Stomach smooth muscle (tissue), 2 donors: ENCODE results near the gene PDK3.

Source experiments
- H3K27ac ChIP-seq: one replicate; pipeline ENCODE4 v1.7.0; 2013; ENCODE audit warnings: mild to moderate bottlenecking, low read length, inconsistent platforms
- H3K27me3 ChIP-seq, 2 donors: one replicate each; pipeline ENCODE4 v1.7.0; 2013; ENCODE audit warnings: low read length in 2 of 2; ENCODE audit not compliant: insufficient read depth in 2 of 2, control insufficient read depth in 1 of 2
- H3K36me3 ChIP-seq, 2 donors: one replicate each; pipeline ENCODE4 v1.7.0; 2013; ENCODE audit warnings: low read length in 2 of 2; ENCODE audit not compliant: control insufficient read depth in 2 of 2, insufficient read depth in 2 of 2
- H3K4me1 ChIP-seq: one replicate; pipeline ENCODE4 v1.7.0; 2013; ENCODE audit warnings: low read length; ENCODE audit not compliant: control insufficient read depth, insufficient read depth
- H3K4me3 ChIP-seq, 2 donors: one replicate each; pipeline ENCODE4 v1.7.0; 2013; ENCODE audit warnings: low read length in 2 of 2
- H3K9ac ChIP-seq, 2 donors: one replicate each; pipeline ENCODE4 v1.7.0; 2013; ENCODE audit warnings: low read length in 2 of 2, mild to moderate bottlenecking in 1 of 2
- H3K9me3 ChIP-seq, 2 donors: one replicate each; pipeline ENCODE4 v1.7.0; 2013; ENCODE audit warnings: low read length in 2 of 2; ENCODE audit not compliant: control insufficient read depth in 2 of 2
- donor health status: healthy.
- donor health status: Pancreatic carcinoma.

Gene PDK3

DNA sequence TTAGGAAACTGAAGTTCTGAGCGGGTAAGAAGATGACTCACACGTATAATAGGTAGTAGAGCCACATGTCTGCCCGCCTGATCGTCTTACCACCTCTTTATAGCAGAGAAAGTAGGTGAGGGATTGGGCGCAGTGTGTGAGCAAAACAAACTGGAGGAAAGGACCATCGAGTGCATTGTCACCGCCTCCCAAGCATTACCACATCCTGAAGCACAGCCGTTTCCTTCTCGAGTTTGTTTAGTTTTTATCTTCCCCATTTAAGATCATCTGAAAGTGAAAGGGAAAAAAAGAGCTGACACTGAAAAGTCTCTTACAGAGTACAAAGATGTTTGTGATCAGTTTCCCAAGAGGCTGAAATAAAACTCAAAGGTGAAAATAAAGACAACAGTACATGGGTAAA lies 14.8 kb downstream of the PDK3 start:
- Histone ChIP-seq H3K36me3 (no peaks in the 10 kb centered on the region), H3K9ac (no peak overlapping the region), H3K9me3 (no peaks in the 10 kb centered on the region), H3K4me3 (no peak overlapping the region), H3K27ac (no peak overlapping the region), H3K27me3 (peaks cover 0 to 2% of the 10 kb centered on the region in 2 donors), H3K4me1 (peaks cover 3% of the 10 kb centered on the region)

DNA sequence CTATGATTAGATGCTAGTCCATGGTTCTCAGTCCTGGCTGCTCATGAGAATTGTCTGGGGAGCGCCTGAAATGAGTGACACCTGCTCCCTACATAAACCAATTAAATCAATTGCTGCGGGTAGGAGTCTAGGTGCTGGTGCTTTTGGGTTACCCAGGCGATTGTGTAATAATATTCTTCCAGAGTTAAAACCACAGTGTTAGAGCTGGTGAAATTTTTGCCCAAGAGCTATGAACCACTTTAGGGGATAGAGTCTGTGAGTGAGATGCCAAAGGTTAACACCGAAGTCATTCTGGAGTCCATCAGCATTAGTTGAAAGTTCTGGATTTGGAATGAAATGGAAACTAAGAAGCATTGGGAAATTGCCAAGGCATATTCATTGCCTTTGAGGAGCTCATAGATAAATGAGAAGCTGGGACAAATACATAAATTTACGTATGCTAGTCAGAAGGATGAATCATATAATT lies 15.3 kb downstream of the PDK3 start:
- no peak overlapping the region for H3K9ac ChIP-seq
- peaks cover 0 to 2% of the 10 kb centered on the region in 2 donors for H3K27me3 ChIP-seq
- H3K9me3 ChIP-seq, result no peaks in the 10 kb centered on the region
- H3K27ac ChIP-seq, result no peak overlapping the region
- H3K4me1 ChIP-seq, result peaks cover 3% of the 10 kb centered on the region
- no peaks in the 10 kb centered on the region for H3K36me3 ChIP-seq
- H3K4me3 ChIP-seq, result no peak overlapping the region

DNA sequence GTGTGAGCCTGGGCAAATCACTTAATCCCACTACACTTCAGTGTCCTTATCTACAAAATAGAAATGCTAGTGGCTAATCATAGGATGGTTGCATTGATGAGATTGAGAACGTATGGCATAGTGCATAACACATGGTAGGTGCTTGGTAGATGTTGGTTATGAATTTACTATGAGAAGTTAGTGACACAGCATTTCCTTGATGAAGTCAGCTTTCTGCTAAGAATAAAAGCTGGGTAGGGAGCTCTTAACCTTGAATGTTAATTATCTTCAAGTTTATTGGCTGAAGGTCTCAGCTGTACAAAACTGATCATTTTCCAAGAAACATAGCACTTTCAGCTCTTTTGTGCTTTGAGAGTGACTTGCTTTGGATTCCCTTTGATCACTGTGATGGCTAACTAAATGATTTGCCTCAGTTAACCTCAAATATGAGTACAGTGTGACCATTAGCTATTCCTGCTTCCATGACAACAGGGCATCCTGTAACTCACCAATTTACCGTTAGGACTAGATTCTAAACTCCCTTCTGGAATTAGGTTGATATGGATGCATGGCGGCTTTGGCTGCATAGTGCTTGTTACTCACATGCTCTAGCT lies 17.8 kb downstream of the PDK3 start:
- Histone ChIP-seq H3K9ac (no peak overlapping the region), H3K36me3 (no peaks in the 10 kb centered on the region), H3K4me1 (peaks cover 3% of the 10 kb centered on the region), H3K4me3 (no peak overlapping the region), H3K27ac (no peak overlapping the region), H3K27me3 (peaks cover 0 to 4% of the 10 kb centered on the region in 2 donors), H3K9me3 (no peaks in the 10 kb centered on the region)

DNA sequence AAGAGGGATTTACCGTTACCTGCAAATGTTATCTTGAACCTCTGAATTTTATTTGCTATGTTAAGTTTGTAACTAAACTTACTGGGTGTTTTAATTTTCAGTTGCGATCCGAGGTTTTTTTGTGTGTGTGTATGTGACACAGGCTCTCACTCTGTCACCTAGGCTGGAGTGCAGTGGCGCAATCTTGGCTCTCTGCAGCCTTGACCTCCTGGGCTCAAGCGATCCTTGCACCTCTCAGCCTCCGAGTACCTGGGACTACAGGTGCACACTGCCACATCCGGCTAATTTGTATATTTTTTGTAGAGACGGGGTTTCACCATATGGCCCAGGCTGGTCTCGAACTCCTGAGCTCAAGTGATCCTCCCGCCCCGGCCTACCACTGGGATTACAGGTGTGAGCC lies 18.5 kb downstream of the PDK3 start:
- Histone ChIP-seq H3K36me3 (no peaks in the 10 kb centered on the region), H3K4me1 (peaks cover 3% of the 10 kb centered on the region), H3K27ac (no peak overlapping the region), H3K9ac (no peak overlapping the region), H3K9me3 (no peaks in the 10 kb centered on the region), H3K4me3 (no peak overlapping the region), H3K27me3 (peaks cover 0 to 4% of the 10 kb centered on the region in 2 donors)

DNA sequence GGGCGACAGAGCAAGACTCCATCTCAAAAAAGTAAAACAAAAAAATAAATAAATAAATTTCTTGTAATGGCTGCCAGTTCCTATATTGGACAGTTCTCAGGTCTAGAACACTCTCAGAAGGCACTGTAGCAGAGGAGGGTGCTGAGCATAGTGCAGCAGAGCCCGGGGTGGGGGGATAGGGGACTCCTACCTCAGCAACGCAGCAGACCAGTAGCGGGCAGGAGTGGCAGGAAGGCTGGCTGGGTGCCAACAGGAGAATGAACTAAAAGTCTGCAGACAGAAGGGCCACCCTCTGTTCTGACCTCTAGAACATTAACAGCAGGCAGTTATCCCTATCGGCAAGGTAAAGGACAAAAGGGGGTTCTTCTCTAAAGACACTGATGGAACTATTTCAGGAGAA lies 20.2 kb downstream of the PDK3 start:
- no peak overlapping the region for H3K27ac ChIP-seq
- no peaks in the 10 kb centered on the region for H3K4me1 ChIP-seq
- H3K36me3 ChIP-seq, result no peaks in the 10 kb centered on the region
- no peaks in the 10 kb centered on the region for H3K9me3 ChIP-seq
- no peak overlapping the region for H3K9ac ChIP-seq
- H3K4me3 ChIP-seq, result no peak overlapping the region
- peaks cover 0 to 2% of the 10 kb centered on the region in 2 donors for H3K27me3 ChIP-seq

DNA sequence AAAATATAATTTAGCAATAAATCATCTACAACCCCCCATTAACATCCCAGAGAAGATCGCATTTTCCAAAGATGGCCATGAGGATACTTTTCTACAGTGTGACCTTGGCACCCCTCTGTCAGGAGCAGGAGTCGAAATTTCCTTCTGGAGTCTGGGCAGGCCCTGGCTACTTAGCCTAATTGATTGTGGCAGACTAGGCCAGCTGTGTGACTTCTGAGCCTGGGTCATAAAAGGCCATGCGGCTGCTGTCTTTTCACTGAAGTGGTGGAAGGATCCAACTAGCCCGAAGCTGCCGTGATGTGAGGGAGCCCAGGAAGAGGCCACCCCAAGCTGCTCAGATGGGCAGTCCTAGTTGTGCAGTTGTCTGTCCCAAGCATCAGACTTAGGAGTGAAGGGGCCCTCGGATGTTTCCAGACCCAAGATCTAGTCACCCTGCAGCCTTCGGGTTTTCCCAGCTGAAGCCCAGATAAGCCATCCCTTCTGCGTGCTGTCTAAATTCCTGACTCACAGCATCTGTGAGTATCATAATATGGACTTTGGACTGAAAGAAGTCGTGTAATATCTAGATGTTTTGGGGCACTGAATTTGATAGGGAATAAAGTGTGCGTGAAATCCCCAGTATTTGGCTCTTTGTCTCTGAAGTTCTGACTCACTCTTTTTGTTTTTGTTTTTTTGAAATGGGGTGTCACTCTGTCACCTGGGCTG lies 21.0 kb downstream of the PDK3 start:
- no peak overlapping the region for H3K9ac ChIP-seq
- H3K36me3 ChIP-seq, result no peaks in the 10 kb centered on the region
- peaks cover 0 to 2% of the 10 kb centered on the region in 2 donors for H3K27me3 ChIP-seq
- no peak overlapping the region for H3K27ac ChIP-seq
- H3K9me3 ChIP-seq, result no peaks in the 10 kb centered on the region
- H3K4me3 ChIP-seq, result no peak overlapping the region
- H3K4me1 ChIP-seq, result no peaks in the 10 kb centered on the region

DNA sequence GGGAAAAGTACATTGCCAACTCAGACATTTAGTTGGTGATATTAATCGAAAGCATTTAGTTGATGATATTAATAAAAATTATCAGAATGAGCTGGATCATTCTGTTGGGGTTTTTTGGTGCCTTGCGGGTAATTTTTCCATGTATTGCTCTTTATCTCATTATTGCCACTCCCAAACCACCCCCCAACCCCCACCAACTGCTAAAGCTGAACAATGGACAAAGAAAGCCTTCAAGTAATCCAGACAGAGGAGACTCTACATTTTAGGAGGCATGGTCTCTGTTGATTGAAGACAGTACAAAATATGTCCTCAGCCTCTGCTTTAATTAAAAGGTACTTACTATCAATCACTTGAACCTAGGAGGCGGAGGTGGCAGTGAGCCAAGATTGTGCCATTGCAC lies 22.5 kb downstream of the PDK3 start:
- no peak overlapping the region for H3K27ac ChIP-seq
- H3K27me3 ChIP-seq, result peaks cover 0 to 2% of the 10 kb centered on the region in 2 donors
- H3K9ac ChIP-seq, result no peak overlapping the region

DNA sequence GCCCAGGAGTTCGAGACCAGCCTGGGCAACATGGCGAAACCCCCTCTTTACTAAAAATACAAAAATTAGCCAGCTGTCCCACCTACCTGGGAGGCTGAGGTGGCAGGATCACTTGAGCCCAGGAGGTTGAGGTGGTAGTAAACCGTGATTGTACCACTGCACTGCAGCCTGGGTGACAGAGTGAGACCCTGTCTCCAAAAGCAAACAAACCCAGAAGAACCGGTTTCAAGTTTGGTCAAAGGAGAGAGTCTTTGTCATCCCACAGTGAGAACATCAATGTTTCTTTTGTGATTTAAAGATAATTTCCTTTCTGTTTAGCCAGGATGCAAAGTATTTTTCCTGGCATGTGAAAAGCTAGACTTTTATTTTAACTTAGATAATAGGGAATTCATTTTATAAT lies 26.7 kb downstream of the PDK3 start:
- Histone ChIP-seq H3K27ac (no peak overlapping the region), H3K27me3 (no peaks in the 10 kb centered on the region), H3K9ac (no peak overlapping the region), H3K9me3 (no peaks in the 10 kb centered on the region), H3K36me3 (no peaks in the 10 kb centered on the region), H3K4me1 (peaks cover 10% of the 10 kb centered on the region), H3K4me3 (no peak overlapping the region)

More for the DNA sequence above, 22.5 kb downstream of the PDK3 start:
- Histone ChIP-seq H3K9me3 (no peaks in the 10 kb centered on the region), H3K4me3 (no peak overlapping the region), H3K4me1 (no peaks in the 10 kb centered on the region), H3K36me3 (no peaks in the 10 kb centered on the region)

DNA sequence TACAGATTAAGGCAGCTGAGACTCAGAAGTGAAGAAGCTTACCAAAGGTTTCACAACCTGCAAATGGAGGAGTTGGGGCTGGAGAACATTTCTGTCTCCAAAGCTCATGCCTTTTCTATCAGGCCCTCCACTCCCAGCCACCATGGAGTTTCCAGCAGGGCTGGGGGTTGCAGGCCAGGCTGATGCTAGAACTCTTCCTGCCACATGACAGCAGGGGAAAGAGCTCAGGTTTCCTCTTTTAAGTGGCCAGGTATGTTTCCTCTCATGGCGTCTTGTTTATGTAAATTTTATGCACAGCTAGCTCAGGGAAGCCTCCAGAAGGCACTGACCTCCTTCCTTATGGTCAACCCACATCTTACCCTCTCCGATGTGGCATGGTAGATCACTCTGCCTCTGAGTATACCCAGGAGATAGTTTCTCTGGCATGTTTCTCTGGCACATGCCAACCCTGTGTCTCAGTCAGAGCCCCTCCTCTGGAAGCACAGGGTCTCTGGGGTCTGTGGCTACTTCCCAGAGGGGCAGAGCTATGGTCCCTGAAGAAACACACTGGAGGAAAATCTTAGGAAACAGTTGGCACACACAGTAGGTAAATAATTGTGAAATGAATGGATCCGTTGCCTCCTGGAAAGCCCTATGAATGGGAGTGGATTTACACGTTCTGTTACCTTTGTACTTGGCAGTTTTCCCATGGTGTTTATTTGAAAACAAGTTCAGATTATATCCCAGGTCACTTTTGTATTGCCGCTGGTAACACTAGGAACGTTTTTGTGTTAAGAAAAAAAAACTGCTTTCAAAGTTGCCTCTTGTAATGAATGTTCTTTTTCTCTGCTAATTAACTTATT lies 28.9 kb downstream of the PDK3 start:
- Histone ChIP-seq H3K9ac (no peak overlapping the region), H3K27ac (peak overlapping the region; percentile 60), H3K27me3 (no peaks in the 10 kb centered on the region), H3K9me3 (no peaks in the 10 kb centered on the region), H3K4me1 (peaks cover 12% of the 10 kb centered on the region), H3K36me3 (no peaks in the 10 kb centered on the region), H3K4me3 (peak overlapping the region in 1 of 2 donors; percentile 47)

DNA sequence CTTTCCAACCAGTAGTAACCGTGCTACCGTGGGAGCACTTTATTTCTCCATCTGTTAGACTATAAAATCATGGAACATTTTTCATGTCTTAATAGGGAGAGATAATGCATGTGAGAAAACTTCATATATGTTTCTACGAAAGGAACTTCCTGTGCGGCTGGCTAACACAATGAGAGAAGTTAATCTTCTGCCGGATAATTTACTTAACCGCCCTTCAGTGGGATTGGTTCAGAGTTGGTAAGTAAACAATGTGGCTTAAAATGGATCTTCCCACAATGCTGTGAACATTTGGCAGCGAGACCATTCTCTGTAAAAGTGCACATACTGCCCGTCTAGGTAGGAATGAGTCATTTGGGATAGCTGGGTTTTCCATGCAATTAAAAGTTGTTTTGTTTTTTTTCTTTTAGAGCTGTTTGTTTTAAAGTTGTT lies 29.6 kb downstream of the PDK3 start:
- peak overlapping the region in 1 of 2 donors; percentile 47 for H3K4me3 ChIP-seq
- no peaks in the 10 kb centered on the region for H3K9me3 ChIP-seq
- peak overlapping the region; percentile 67 for H3K27ac ChIP-seq
- H3K9ac ChIP-seq, result peak overlapping the region in 1 of 2 donors; percentile 29
- H3K4me1 ChIP-seq, result peaks cover 12% of the 10 kb centered on the region
- H3K36me3 ChIP-seq, result no peaks in the 10 kb centered on the region
- H3K27me3 ChIP-seq, result no peaks in the 10 kb centered on the region
